Stimulated activated CD4-positive, alpha-beta T cell treated with anti-CD3 and anti-CD28 coated beads, Interleukin-4, amount 100 ng/mL, for 4 hours (primary cell): ENCODE data around the gene HOXB9.
A peak's percentile ranks its signal among the peaks of the same experiment; 100 is the strongest.

ENCODE experiments used
- DNase-seq, 2 experiments: peaks; one replicate each; pipeline ENCODE4 v3.0.0-alpha.2; 2020

Gene HOXB9

GRCh38 chr17:48622857-48623256 lies 3.3 kb downstream of the HOXB9 start:
- no peak for DNase-seq

GRCh38 chr17:48621410-48622392 lies 4.5 kb downstream of the HOXB9 start:
- no peak for DNase-seq

GRCh38 chr17:48620461-48621139 lies 5.6 kb downstream of the HOXB9 start:
- no peak for DNase-seq

GRCh38 chr17:48619826-48620449 lies 6.2 kb downstream of the HOXB9 start:
- no peak for DNase-seq

DNA sequence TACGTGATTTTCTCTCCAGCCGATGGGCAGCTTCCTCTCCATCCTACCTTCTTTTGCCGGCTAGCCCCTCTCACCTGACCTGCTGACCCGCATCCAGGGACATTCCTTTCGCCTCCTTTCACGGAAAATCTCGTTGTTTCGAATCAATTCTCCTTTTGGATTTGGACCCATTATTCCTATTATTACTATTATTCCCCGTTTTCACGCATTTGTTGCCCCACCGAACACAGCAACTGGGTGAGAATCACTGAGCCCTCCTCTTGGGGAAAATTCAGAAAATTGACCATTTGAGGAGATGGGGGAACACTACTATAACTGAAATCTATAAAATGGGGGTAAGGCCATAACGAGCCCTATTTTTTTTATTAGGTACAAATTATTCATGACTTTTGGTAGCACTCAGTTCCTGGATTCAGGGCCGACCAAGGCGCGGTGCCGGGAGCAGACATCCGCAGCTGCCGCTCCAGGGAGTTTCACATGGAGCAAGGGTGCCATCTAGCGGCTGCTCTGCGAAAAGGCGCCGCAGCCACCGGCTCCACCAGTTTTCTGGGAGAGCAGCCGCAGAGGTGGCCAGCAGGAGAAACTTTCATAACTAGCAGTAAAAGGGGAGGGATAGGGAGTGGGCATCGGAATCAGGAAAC lies 7.8 kb downstream of the HOXB9 start:
- peak; percentile 73 to 84 for DNase-seq

DNA sequence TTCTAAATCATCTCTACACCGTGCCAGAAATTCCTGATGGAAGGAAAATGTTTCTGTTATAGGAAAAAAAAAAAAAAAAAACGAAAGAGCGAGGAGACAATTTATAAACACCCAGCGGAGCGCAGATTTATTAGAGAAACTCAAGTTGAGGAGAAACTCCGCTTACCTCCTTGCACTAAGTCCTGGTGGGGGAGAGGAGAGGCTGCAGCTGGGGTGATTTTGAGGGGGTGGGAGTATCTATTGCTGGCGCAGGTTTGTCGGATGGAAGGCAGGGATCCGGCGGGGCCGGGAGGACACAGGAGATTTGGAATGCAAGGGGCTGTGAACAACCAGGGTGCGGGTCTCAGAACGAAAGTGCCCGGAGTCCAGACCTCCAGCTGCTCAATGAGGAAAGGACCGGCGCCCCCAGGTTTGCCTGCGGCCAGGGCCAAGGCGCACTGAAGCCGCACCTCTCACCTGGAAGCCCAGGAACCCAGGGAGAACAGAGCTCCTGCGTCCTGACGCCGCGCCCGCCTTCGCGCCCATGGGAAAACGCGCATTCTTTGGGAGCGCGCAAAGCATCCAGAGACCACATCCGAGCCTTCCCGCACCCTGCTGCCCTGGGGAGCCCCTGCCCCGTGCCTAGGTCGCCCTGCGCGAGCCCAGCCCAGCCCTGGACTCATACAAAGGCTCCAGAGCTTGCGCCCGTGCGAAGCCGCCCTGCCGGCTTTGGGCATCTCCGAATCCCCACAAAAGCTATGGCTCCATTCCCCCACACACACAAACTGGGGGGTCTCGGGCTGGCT lies 8.5 kb downstream of the HOXB9 start:
- DNase-seq: no peak

- DNase-seq: no peak
Observed at GRCh38 chr17:48616717-48617470, 9.3 kb downstream of the HOXB9 start.

- no peak for DNase-seq
Observed at GRCh38 chr17:48615963-48616716, 10.0 kb downstream of the HOXB9 start.

DNA sequence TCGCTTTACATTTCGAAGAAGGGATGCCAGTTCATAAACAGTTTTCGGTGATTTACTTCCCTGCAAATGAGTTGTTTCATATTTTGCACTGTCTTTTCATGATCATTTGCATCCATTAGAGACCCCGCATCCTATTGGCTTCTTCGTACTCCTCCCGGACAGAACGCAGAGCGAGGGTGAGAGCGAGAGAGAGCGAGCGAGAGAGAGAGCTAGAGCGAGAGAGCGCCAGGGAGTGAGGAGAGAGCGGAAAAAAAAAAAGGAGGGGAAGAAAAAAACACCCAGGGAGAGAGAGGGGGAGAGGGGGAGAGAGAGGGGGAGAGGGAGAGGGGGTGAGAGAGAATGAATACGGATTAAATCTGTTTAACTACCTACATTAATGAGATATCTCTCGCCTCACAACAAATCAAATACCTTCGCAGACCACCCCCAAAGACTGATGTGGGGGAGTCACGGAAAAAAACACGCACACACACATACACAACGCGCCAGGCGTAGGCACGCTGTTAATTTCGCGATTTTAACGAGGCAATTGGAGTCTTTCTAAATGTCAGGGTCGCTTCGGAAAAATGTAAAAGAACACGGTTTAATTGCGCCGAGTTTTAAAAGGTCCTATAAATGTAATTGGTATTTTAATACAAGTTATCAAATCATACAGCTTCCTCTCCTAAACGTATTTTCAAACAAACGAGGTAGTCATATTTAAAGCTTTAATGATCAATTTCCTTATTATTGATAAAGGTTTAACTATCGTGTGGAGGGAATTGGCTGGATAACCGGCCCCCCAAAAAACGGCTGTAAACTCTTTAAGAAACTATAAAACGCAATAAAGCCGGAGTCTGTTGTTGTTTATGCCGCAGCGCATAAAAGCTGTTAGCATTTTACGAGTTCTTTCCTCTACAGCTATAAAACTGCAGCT lies 10.9 kb downstream of the HOXB9 start, which contains the start of gene HOXB8:
Gene HOXB8, minus strand, starts transcription at position 246 of the 916 bp plus-strand sequence. CDS start 588 bp downstream, outside the sequence.
- peak in 1 of 2 experiments; percentile 43 for DNase-seq

DNA sequence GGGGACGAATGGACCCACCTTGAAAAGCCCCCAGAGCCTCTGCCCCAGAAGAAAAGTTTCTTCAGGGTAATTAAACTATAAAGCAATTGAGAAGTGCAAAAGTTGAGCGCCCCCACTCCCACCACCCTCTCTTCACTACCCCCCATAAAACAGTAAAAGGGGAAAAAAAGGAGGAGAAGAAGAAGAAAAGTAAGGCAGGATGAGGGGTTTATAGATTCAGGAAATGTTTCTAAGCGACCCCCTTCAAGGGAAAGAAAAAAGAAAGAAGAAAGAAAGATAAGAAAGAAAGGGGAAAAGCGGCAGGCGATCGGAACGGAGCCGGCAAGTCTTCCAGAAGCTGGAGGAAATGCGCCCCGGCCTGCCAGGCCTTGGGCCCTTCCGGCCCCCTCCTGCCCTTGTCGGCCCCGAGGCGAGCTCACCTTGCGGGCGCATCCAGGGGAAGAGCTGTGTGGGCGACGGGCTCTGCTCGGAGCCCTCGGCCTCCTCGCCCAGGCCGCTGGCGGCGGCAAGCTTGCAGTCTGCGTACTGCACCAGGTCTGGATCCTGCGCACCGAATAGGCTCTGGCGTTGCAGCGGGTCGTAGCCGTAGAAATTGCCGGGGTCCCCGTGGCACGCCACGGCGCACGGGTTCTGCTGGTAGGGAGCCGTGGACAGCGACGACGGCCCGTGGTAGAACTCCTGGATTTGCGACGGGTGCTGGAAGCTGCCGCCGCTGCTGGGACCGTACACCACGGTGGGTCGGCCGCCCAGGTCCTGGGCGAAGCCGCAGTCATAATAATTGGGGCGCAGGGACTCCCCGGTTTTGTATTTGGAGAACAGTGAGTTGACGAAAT lies 12.1 kb downstream of the HOXB9 start:
- DNase-seq: no peak

GRCh38 chr17:48612854-48613691 lies 13.1 kb downstream of the HOXB9 start:
- DNase-seq: peak in 1 of 2 experiments; percentile 45

DNA sequence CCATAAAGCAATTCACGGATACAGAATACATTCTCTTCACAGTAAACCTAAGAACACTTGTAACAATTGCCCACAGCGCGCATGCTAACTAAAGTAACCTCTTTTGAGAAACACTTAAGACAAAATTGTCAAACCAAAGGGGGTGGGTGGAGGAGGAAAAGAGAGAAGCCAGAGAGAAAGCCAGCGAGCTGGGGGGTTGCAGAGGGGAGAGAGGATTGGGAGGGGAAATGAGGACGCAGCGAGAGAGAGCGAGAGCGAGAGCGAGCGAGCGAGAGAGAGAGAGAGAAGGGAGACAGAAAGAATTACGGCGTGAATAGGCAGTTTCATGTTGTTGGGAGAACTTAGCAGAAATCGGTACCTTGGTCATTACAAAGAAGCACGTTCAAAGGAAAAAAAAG lies 13.7 kb downstream of the HOXB9 start:
- DNase-seq: no peak

- no peak for DNase-seq
Observed at GRCh38 chr17:48611681-48612455, 14.3 kb downstream of the HOXB9 start.

DNA sequence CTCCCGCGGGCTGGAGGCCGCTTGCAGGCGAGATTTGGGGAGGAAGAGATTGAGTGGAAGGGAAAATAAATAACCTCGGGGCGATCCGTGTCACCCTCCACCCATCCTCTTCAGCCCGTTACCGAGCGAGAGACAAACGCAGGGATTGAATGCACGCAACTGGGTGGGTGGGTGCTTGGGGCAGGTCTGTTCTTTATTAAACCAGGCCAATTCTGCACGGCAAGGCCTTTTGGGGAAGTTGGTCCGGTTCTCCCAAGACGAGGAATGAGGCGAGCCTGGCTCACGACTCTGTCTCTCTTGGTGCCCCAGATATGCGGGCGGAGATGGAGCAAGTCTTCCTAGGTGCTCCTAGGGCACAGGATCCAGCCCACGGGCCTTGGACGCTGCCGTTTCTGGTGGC lies 14.9 kb downstream of the HOXB9 start:
- no peak for DNase-seq

DNA sequence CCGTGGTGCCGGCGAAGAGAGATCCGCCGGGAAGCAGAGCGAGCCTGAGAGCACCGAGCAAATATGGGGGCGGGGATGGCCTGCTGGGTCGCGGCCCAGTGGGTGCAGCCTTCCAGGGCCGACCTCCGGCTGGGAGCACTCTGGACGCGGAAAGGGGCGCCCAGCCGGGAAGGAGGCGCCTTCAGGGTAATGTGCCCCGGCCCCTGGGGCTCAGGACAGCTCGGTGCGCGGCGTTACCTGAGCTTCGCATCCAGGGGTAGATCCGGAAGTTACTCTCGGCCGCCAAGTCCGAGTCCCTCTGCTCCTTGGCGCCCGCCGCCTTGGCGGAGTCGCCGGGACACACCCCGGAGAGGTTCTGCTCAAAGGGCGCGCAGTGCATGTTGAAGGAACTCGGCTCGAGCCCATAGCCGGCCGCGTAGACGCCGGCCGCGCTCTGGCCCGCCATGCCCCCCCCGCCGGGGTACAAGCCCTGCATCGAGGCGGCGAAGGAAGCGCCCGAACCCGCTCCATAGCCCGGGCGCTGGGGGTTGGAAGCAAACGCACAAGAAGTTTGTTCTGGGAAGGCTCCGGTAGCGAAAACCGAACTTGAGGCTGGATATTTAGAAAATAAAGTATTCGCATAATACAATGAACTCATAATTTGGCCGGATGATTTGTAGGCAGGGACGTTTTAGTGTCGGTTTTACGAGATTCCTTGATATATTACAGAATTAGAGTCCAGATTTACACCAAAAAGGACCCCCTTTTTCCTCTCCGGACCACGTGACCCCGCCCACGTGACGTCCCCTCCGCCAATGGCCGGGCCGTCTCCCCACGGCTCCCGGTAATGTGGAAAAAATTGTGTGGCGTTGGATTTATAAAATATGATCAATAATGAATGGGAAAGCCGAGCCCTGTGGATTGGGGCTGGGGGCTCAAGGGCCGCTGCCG lies 15.6 kb downstream of the HOXB9 start, which contains the start of gene HOXB7:
Gene HOXB7, minus strand, starts transcription at position 736 of the 930 bp plus-strand sequence. Its CDS starts 99 bp downstream, at position 637.
- DNase-seq: peak; percentile 38 to 62
